Stimulated activated memory B cell treated with anti-CD40 and anti-IgM and Interleukin-4, amounts not matched to agents 10 μg/mL and 1 μg/mL and 100 μg/mL, for 72 hours (primary cell): ENCODE data around the gene YWHAB.
A peak's percentile ranks its signal among the peaks of the same experiment; 100 is the strongest.

ENCODE experiments used
- ATAC-seq: fragments of 150-1000 bp; cut with Tn5 transposase; 2 replicates; pipeline ENCODE4 v1.10.0; 2021
- H3K27ac Mint-ChIP-seq: one replicate; pipeline ENCODE4 v1.8.0; 2022; ENCODE audit warnings: mild to moderate bottlenecking, mixed read lengths
- H3K27me3 Mint-ChIP-seq: one replicate; pipeline ENCODE4 v1.8.0; 2022; ENCODE audit warnings: mixed read lengths
- H3K36me3 Mint-ChIP-seq: one replicate; pipeline ENCODE4 v1.8.0; 2022; ENCODE audit warnings: mixed read lengths
- H3K4me1 Mint-ChIP-seq: one replicate; pipeline ENCODE4 v1.8.0; 2022; ENCODE audit warnings: mixed read lengths
- H3K4me3 Mint-ChIP-seq: one replicate; pipeline ENCODE4 v1.8.0; 2022; ENCODE audit warnings: mild to moderate bottlenecking, moderate library complexity, mixed read lengths
- H3K9me3 Mint-ChIP-seq: one replicate; pipeline ENCODE4 v1.8.0; 2022; ENCODE audit warnings: mixed read lengths

Gene YWHAB

GRCh38 chr20:44917399-44917798 lies 31.9 kb downstream of the YWHAB start:
- H3K36me3 Mint-ChIP-seq = peaks cover 39% of the 10 kb centered on the region
- H3K4me1 Mint-ChIP-seq = peaks cover 7% of the 10 kb centered on the region
- no peaks in the 10 kb centered on the region for H3K27me3 Mint-ChIP-seq
- no peaks in the 10 kb centered on the region for H3K9me3 Mint-ChIP-seq
- no peak overlapping the region for H3K4me3 Mint-ChIP-seq
- ATAC-seq = no peak
- H3K27ac Mint-ChIP-seq = no peak overlapping the region

- no peak for ATAC-seq
- Mint-ChIP-seq H3K4me3 (no peak overlapping the region), H3K9me3 (no peaks in the 10 kb centered on the region), H3K36me3 (peaks cover 37% of the 10 kb centered on the region), H3K27me3 (no peaks in the 10 kb centered on the region), H3K27ac (no peak overlapping the region), H3K4me1 (peaks cover 7% of the 10 kb centered on the region)
Measured at GRCh38 chr20:44918342-44918741, 32.8 kb downstream of the YWHAB start.

GRCh38 chr20:44918761-44919160 lies 33.3 kb downstream of the YWHAB start:
- no peak for ATAC-seq
- Mint-ChIP-seq H3K27me3 (no peaks in the 10 kb centered on the region), H3K9me3 (no peaks in the 10 kb centered on the region), H3K27ac (no peak overlapping the region), H3K36me3 (peaks cover 38% of the 10 kb centered on the region), H3K4me1 (peaks cover 7% of the 10 kb centered on the region), H3K4me3 (no peak overlapping the region)

GRCh38 chr20:44921447-44921846 lies 35.9 kb downstream of the YWHAB start:
- Mint-ChIP-seq H3K9me3 (no peaks in the 10 kb centered on the region), H3K36me3 (peaks cover 39% of the 10 kb centered on the region), H3K4me1 (no peaks in the 10 kb centered on the region), H3K4me3 (no peak overlapping the region), H3K27me3 (no peaks in the 10 kb centered on the region), H3K27ac (no peak overlapping the region)
- ATAC-seq = no peak

GRCh38 chr20:44924541-44924940 lies 39.0 kb downstream of the YWHAB start:
- no peaks in the 10 kb centered on the region for H3K9me3 Mint-ChIP-seq
- H3K27me3 Mint-ChIP-seq = no peaks in the 10 kb centered on the region
- peaks cover 33% of the 10 kb centered on the region for H3K36me3 Mint-ChIP-seq
- ATAC-seq = no peak
- H3K4me3 Mint-ChIP-seq = no peak overlapping the region
- H3K27ac Mint-ChIP-seq = no peak overlapping the region
- no peaks in the 10 kb centered on the region for H3K4me1 Mint-ChIP-seq

GRCh38 chr20:44928595-44928994 lies 43.1 kb downstream of the YWHAB start:
- peaks cover 52% of the 10 kb centered on the region for H3K36me3 Mint-ChIP-seq
- H3K4me3 Mint-ChIP-seq = no peak overlapping the region
- H3K4me1 Mint-ChIP-seq = no peaks in the 10 kb centered on the region
- no peaks in the 10 kb centered on the region for H3K9me3 Mint-ChIP-seq
- no peaks in the 10 kb centered on the region for H3K27me3 Mint-ChIP-seq
- no peak for ATAC-seq
- H3K27ac Mint-ChIP-seq = no peak overlapping the region

GRCh38 chr20:44930517-44931168 lies 45.1 kb downstream of the YWHAB start:
- H3K36me3 Mint-ChIP-seq = peaks cover 36% of the 10 kb centered on the region
- H3K4me1 Mint-ChIP-seq = no peaks in the 10 kb centered on the region
- no peak overlapping the region for H3K4me3 Mint-ChIP-seq
- H3K27me3 Mint-ChIP-seq = no peaks in the 10 kb centered on the region
- H3K9me3 Mint-ChIP-seq = no peaks in the 10 kb centered on the region
- no peak for ATAC-seq
- H3K27ac Mint-ChIP-seq = no peak overlapping the region

GRCh38 chr20:44931911-44932310 lies 46.4 kb downstream of the YWHAB start:
- ATAC-seq = no peak
- no peaks in the 10 kb centered on the region for H3K4me1 Mint-ChIP-seq
- H3K9me3 Mint-ChIP-seq = no peaks in the 10 kb centered on the region
- no peak overlapping the region for H3K4me3 Mint-ChIP-seq
- no peak overlapping the region for H3K27ac Mint-ChIP-seq
- H3K36me3 Mint-ChIP-seq = peaks cover 41% of the 10 kb centered on the region
- H3K27me3 Mint-ChIP-seq = no peaks in the 10 kb centered on the region

- Mint-ChIP-seq H3K4me3 (no peak overlapping the region), H3K9me3 (no peaks in the 10 kb centered on the region), H3K36me3 (peaks cover 49% of the 10 kb centered on the region), H3K27ac (no peak overlapping the region), H3K4me1 (no peaks in the 10 kb centered on the region), H3K27me3 (no peaks in the 10 kb centered on the region)
- ATAC-seq = no peak
Measured at GRCh38 chr20:44932916-44933315, 47.4 kb downstream of the YWHAB start.

- Mint-ChIP-seq H3K27ac (no peak overlapping the region), H3K9me3 (no peaks in the 10 kb centered on the region), H3K27me3 (no peaks in the 10 kb centered on the region), H3K4me1 (no peaks in the 10 kb centered on the region), H3K36me3 (peaks cover 54% of the 10 kb centered on the region), H3K4me3 (no peak overlapping the region)
- no peak for ATAC-seq
Measured at GRCh38 chr20:44936510-44936909, 51.0 kb downstream of the YWHAB start.

GRCh38 chr20:44938637-44939036 lies 53.1 kb downstream of the YWHAB start:
- no peaks in the 10 kb centered on the region for H3K4me1 Mint-ChIP-seq
- no peak for ATAC-seq
- H3K36me3 Mint-ChIP-seq = peaks cover 59% of the 10 kb centered on the region
- H3K27me3 Mint-ChIP-seq = no peaks in the 10 kb centered on the region
- H3K9me3 Mint-ChIP-seq = no peaks in the 10 kb centered on the region
- no peak overlapping the region for H3K4me3 Mint-ChIP-seq
- no peak overlapping the region for H3K27ac Mint-ChIP-seq

GRCh38 chr20:44941120-44941691 lies 55.7 kb downstream of the YWHAB start:
- no peak for ATAC-seq
- Mint-ChIP-seq H3K9me3 (no peaks in the 10 kb centered on the region), H3K4me3 (no peak overlapping the region), H3K27ac (peak overlapping the region; percentile 36), H3K36me3 (peaks cover 76% of the 10 kb centered on the region), H3K27me3 (no peaks in the 10 kb centered on the region), H3K4me1 (no peaks in the 10 kb centered on the region)

GRCh38 chr20:44942264-44942973 lies 56.9 kb downstream of the YWHAB start:
- ATAC-seq = no peak

GRCh38 chr20:44943828-44944227 lies 58.3 kb downstream of the YWHAB start:
- Mint-ChIP-seq H3K27me3 (no peaks in the 10 kb centered on the region), H3K36me3 (peaks cover 65% of the 10 kb centered on the region), H3K4me1 (no peaks in the 10 kb centered on the region), H3K4me3 (no peak overlapping the region), H3K9me3 (no peaks in the 10 kb centered on the region), H3K27ac (no peak overlapping the region)
- ATAC-seq = no peak

More at GRCh38 chr20:44942264-44942973, 56.9 kb downstream of the YWHAB start:
- Mint-ChIP-seq H3K36me3 (peaks cover 77% of the 10 kb centered on the region), H3K9me3 (no peaks in the 10 kb centered on the region), H3K4me1 (no peaks in the 10 kb centered on the region), H3K27me3 (no peaks in the 10 kb centered on the region), H3K27ac (peak overlapping the region; percentile 36), H3K4me3 (no peak overlapping the region)

GRCh38 chr20:44945261-44945660 lies 59.8 kb downstream of the YWHAB start:
- no peak for ATAC-seq
- H3K9me3 Mint-ChIP-seq = no peaks in the 10 kb centered on the region
- H3K27me3 Mint-ChIP-seq = no peaks in the 10 kb centered on the region
- no peaks in the 10 kb centered on the region for H3K4me1 Mint-ChIP-seq
- no peak overlapping the region for H3K4me3 Mint-ChIP-seq
- peaks cover 72% of the 10 kb centered on the region for H3K36me3 Mint-ChIP-seq
- H3K27ac Mint-ChIP-seq = no peak overlapping the region
